ENCODE measurements around the gene SYNGAP1. TPM values are rescaled to one million over a fixed set of nuclear protein-coding genes. Genes with fewer than 3 reads are reported as not detected.

The SYNGAP1 gene
- polyA plus RNA-seq, 2 donors, result 4.1 to 18.2 TPM

GRCh38 chr6:33383427-33384185 is 36.3 kb upstream of the SYNGAP1 start:
- no peaks in the 10 kb centered on the region for H3K27me3 ChIP-seq (ENCODE audit: control insufficient read depth in 1 of 2, insufficient read depth in 2 of 2, low read length in 2 of 2)
- WGBS, 2 donors, result 66 to 73% methylated on average over 10 of the region's 10 CpGs
- H3K27ac ChIP-seq (ENCODE audit: low read depth in 2 of 2, low read length in 1 of 2), result peak overlapping the region in 1 of 2 donors; percentile 15
- no peaks in the 10 kb centered on the region for H3K9me3 ChIP-seq (ENCODE audit: control insufficient read depth in 2 of 2, insufficient read depth in 1 of 2, low read depth in 1 of 2, low read length in 1 of 2)
- no peak overlapping the region for H3K4me3 ChIP-seq (ENCODE audit: low read depth in 1 of 2, low read length in 2 of 2)
- H3K4me1 ChIP-seq (ENCODE audit: control insufficient read depth in 2 of 2, insufficient read depth in 2 of 2, low read length in 1 of 2), result no peaks in the 10 kb centered on the region
- no peaks in the 10 kb centered on the region for H3K36me3 ChIP-seq (ENCODE audit: control insufficient read depth in 2 of 2, insufficient read depth in 2 of 2, low read length in 1 of 2)

- Histone ChIP-seq H3K4me3 (ENCODE audit: low read depth in 1 of 2, low read length in 2 of 2) (no peak overlapping the region), H3K9me3 (ENCODE audit: control insufficient read depth in 2 of 2, insufficient read depth in 1 of 2, low read depth in 1 of 2, low read length in 1 of 2) (no peaks in the 10 kb centered on the region), H3K36me3 (ENCODE audit: control insufficient read depth in 2 of 2, insufficient read depth in 2 of 2, low read length in 1 of 2) (no peaks in the 10 kb centered on the region), H3K27me3 (ENCODE audit: control insufficient read depth in 1 of 2, insufficient read depth in 2 of 2, low read length in 2 of 2) (no peaks in the 10 kb centered on the region), H3K27ac (ENCODE audit: low read depth in 2 of 2, low read length in 1 of 2) (no peak overlapping the region), H3K4me1 (ENCODE audit: control insufficient read depth in 2 of 2, insufficient read depth in 2 of 2, low read length in 1 of 2) (no peaks in the 10 kb centered on the region)
- WGBS, 2 donors, result 23% methylated on average over 4 of the region's 4 CpGs
Measured at GRCh38 chr6:33384581-33385020, 35.3 kb upstream of the SYNGAP1 start.

- Histone ChIP-seq H3K27ac (ENCODE audit: low read depth in 2 of 2, low read length in 1 of 2) (no peak overlapping the region), H3K27me3 (ENCODE audit: control insufficient read depth in 1 of 2, insufficient read depth in 2 of 2, low read length in 2 of 2) (no peaks in the 10 kb centered on the region), H3K4me1 (ENCODE audit: control insufficient read depth in 2 of 2, insufficient read depth in 2 of 2, low read length in 1 of 2) (no peaks in the 10 kb centered on the region), H3K36me3 (ENCODE audit: control insufficient read depth in 2 of 2, insufficient read depth in 2 of 2, low read length in 1 of 2) (no peaks in the 10 kb centered on the region), H3K4me3 (ENCODE audit: low read depth in 1 of 2, low read length in 2 of 2) (no peak overlapping the region), H3K9me3 (ENCODE audit: control insufficient read depth in 2 of 2, insufficient read depth in 1 of 2, low read depth in 1 of 2, low read length in 1 of 2) (no peaks in the 10 kb centered on the region)
- 90 to 92% methylated on average over 2 of the region's 2 CpGs for WGBS, 2 donors
Measured at GRCh38 chr6:33390173-33390572, 29.7 kb upstream of the SYNGAP1 start.

GRCh38 chr6:33390767-33391277 is 29.0 kb upstream of the SYNGAP1 start:
- no peaks in the 10 kb centered on the region for H3K36me3 ChIP-seq (ENCODE audit: control insufficient read depth in 2 of 2, insufficient read depth in 2 of 2, low read length in 1 of 2)
- H3K4me1 ChIP-seq (ENCODE audit: control insufficient read depth in 2 of 2, insufficient read depth in 2 of 2, low read length in 1 of 2), result no peaks in the 10 kb centered on the region
- no peaks in the 10 kb centered on the region for H3K9me3 ChIP-seq (ENCODE audit: control insufficient read depth in 2 of 2, insufficient read depth in 1 of 2, low read depth in 1 of 2, low read length in 1 of 2)
- whole genome bisulfite sequencing, 2 donors, result 80 to 82% methylated on average over 9 of the region's 9 CpGs
- no peaks in the 10 kb centered on the region for H3K27me3 ChIP-seq (ENCODE audit: control insufficient read depth in 1 of 2, insufficient read depth in 2 of 2, low read length in 2 of 2)
- peak overlapping the region in 1 of 2 donors; percentile 62 for H3K4me3 ChIP-seq (ENCODE audit: low read depth in 1 of 2, low read length in 2 of 2)
- H3K27ac ChIP-seq (ENCODE audit: low read depth in 2 of 2, low read length in 1 of 2), result peak overlapping the region; percentile 96 to 97

GRCh38 chr6:33391278-33391921 is 28.5 kb upstream of the SYNGAP1 start, which contains the start of gene KIFC1:
Gene KIFC1 (plus strand): TSS chr6:33391823. CDS start chr6:33391986, 163 bp downstream.
- WGBS, 2 donors, result 0% methylated on average over 67 of the region's 67 CpGs
- Histone ChIP-seq H3K4me3 (ENCODE audit: low read depth in 1 of 2, low read length in 2 of 2) (peak within 1 kb of the TSS; percentile 62 to 75), H3K36me3 (ENCODE audit: control insufficient read depth in 2 of 2, insufficient read depth in 2 of 2, low read length in 1 of 2) (no peaks in the 10 kb centered on the region), H3K9me3 (ENCODE audit: control insufficient read depth in 2 of 2, insufficient read depth in 1 of 2, low read depth in 1 of 2, low read length in 1 of 2) (no peaks in the 10 kb centered on the region), H3K4me1 (ENCODE audit: control insufficient read depth in 2 of 2, insufficient read depth in 2 of 2, low read length in 1 of 2) (no peaks in the 10 kb centered on the region), H3K27ac (ENCODE audit: low read depth in 2 of 2, low read length in 1 of 2) (peak within 1 kb of the TSS; percentile 96 to 97), H3K27me3 (ENCODE audit: control insufficient read depth in 1 of 2, insufficient read depth in 2 of 2, low read length in 2 of 2) (no peaks in the 10 kb centered on the region)

- WGBS, 2 donors, result 0% methylated on average over 31 of the region's 31 CpGs
- Histone ChIP-seq H3K4me1 (ENCODE audit: control insufficient read depth in 2 of 2, insufficient read depth in 2 of 2, low read length in 1 of 2) (no peaks in the 10 kb centered on the region), H3K27me3 (ENCODE audit: control insufficient read depth in 1 of 2, insufficient read depth in 2 of 2, low read length in 2 of 2) (no peaks in the 10 kb centered on the region), H3K36me3 (ENCODE audit: control insufficient read depth in 2 of 2, insufficient read depth in 2 of 2, low read length in 1 of 2) (no peaks in the 10 kb centered on the region), H3K27ac (ENCODE audit: low read depth in 2 of 2, low read length in 1 of 2) (peak overlapping the region; percentile 96 to 97), H3K9me3 (ENCODE audit: control insufficient read depth in 2 of 2, insufficient read depth in 1 of 2, low read depth in 1 of 2, low read length in 1 of 2) (no peaks in the 10 kb centered on the region), H3K4me3 (ENCODE audit: low read depth in 1 of 2, low read length in 2 of 2) (peak overlapping the region; percentile 62 to 75)
Measured at GRCh38 chr6:33391922-33392594, 27.8 kb upstream of the SYNGAP1 start.

- 30 to 37% methylated on average over 5 of the region's 5 CpGs for WGBS, 2 donors
- Histone ChIP-seq H3K27ac (ENCODE audit: low read depth in 2 of 2, low read length in 1 of 2) (peak overlapping the region in 1 of 2 donors; percentile 96), H3K27me3 (ENCODE audit: control insufficient read depth in 1 of 2, insufficient read depth in 2 of 2, low read length in 2 of 2) (no peaks in the 10 kb centered on the region), H3K36me3 (ENCODE audit: control insufficient read depth in 2 of 2, insufficient read depth in 2 of 2, low read length in 1 of 2) (no peaks in the 10 kb centered on the region), H3K9me3 (ENCODE audit: control insufficient read depth in 2 of 2, insufficient read depth in 1 of 2, low read depth in 1 of 2, low read length in 1 of 2) (no peaks in the 10 kb centered on the region), H3K4me3 (ENCODE audit: low read depth in 1 of 2, low read length in 2 of 2) (peak overlapping the region in 1 of 2 donors; percentile 62), H3K4me1 (ENCODE audit: control insufficient read depth in 2 of 2, insufficient read depth in 2 of 2, low read length in 1 of 2) (no peaks in the 10 kb centered on the region)
Measured at GRCh38 chr6:33392595-33392948, 27.3 kb upstream of the SYNGAP1 start.

GRCh38 chr6:33392979-33393378 is 26.9 kb upstream of the SYNGAP1 start:
- Histone ChIP-seq H3K4me3 (ENCODE audit: low read depth in 1 of 2, low read length in 2 of 2) (peak overlapping the region in 1 of 2 donors; percentile 62), H3K36me3 (ENCODE audit: control insufficient read depth in 2 of 2, insufficient read depth in 2 of 2, low read length in 1 of 2) (no peaks in the 10 kb centered on the region), H3K9me3 (ENCODE audit: control insufficient read depth in 2 of 2, insufficient read depth in 1 of 2, low read depth in 1 of 2, low read length in 1 of 2) (no peaks in the 10 kb centered on the region), H3K27me3 (ENCODE audit: control insufficient read depth in 1 of 2, insufficient read depth in 2 of 2, low read length in 2 of 2) (no peaks in the 10 kb centered on the region), H3K27ac (ENCODE audit: low read depth in 2 of 2, low read length in 1 of 2) (no peak overlapping the region), H3K4me1 (ENCODE audit: control insufficient read depth in 2 of 2, insufficient read depth in 2 of 2, low read length in 1 of 2) (no peaks in the 10 kb centered on the region)
- WGBS, 2 donors, result 57 to 61% methylated on average over 3 of the region's 3 CpGs

GRCh38 chr6:33397541-33397940 is 22.3 kb upstream of the SYNGAP1 start:
- Histone ChIP-seq H3K27ac (ENCODE audit: low read depth in 2 of 2, low read length in 1 of 2) (no peak overlapping the region), H3K27me3 (ENCODE audit: control insufficient read depth in 1 of 2, insufficient read depth in 2 of 2, low read length in 2 of 2) (no peaks in the 10 kb centered on the region), H3K4me3 (ENCODE audit: low read depth in 1 of 2, low read length in 2 of 2) (no peak overlapping the region), H3K4me1 (ENCODE audit: control insufficient read depth in 2 of 2, insufficient read depth in 2 of 2, low read length in 1 of 2) (no peaks in the 10 kb centered on the region), H3K9me3 (ENCODE audit: control insufficient read depth in 2 of 2, insufficient read depth in 1 of 2, low read depth in 1 of 2, low read length in 1 of 2) (no peaks in the 10 kb centered on the region), H3K36me3 (ENCODE audit: control insufficient read depth in 2 of 2, insufficient read depth in 2 of 2, low read length in 1 of 2) (no peaks in the 10 kb centered on the region)
- WGBS, 2 donors, result 73 to 80% methylated on average over 1 of the region's 1 CpG

All from esophagus (tissue), 2 donors.